ENCODE measurements around the gene FTSJ3. TPM values are rescaled to one million over a fixed set of nuclear protein-coding genes. Genes with fewer than 3 reads are reported as not detected.

FTSJ3 gene
- total and polyA plus RNA-seq, 2 experiments from 2014 or later, result 27.6 to 47.3 TPM

DNA sequence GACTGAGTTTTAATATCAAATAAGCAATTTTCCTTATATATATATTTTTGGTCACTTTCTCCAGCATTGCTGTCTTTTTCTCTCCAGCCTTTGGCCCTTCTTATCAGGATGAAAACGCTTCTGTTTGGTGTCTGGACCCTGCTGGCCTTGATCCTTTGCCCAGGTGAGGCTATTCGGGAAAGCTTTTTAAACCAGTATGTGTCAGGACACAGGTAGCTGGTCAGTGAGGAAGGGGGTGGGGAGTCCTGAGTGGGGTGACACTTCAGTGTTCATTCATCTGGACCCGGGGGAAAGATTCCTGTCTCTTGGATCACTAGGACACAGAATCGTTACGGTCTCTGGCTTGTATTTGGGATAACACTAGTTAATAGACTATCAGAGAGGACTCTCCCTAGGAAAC is 27.2 kb upstream of the FTSJ3 start:
- Histone ChIP-seq H3K9me3 (ENCODE audit: low read depth) (no peaks in the 10 kb centered on the region), H3K9ac (no peak overlapping the region), H4K20me1 (ENCODE audit: insufficient read depth) (no peaks in the 10 kb centered on the region), H3K27me3 (replicated peaks; ENCODE audit: insufficient read depth) (peaks cover 4% of the 10 kb centered on the region; the same call in 1 of the 2 replicates), H3K4me2 (ENCODE audit: unreplicated experiment) (no peak overlapping the region), H3K79me2 (ENCODE audit: insufficient read depth) (no peaks in the 10 kb centered on the region), H3K4me3 (no peak overlapping the region), H3K4me1 (ENCODE audit: insufficient read depth) (no peaks in the 10 kb centered on the region), H3K27ac (no peak overlapping the region), H3K9me2 (ENCODE audit: insufficient read depth) (no peaks in the 10 kb centered on the region), H3K36me3 (ENCODE audit: low read depth) (no peaks in the 10 kb centered on the region), H3F3A (ENCODE audit: insufficient read depth) (no peaks in the 10 kb centered on the region), H2AFZ (no peak overlapping the region)
- DNase-seq, result no peak
- 70 to 80% methylated on average over 5 of the region's 5 CpGs for WGBS, 2 experiments (ENCODE audit: low coverage in 1 of 2, low lambda C conversion rate in 2 of 2, missing lambda C conversion rate in 2 of 2)
- TF ChIP-seq EZH2phosphoT487 (IDR thresholded peaks at IDR 0.05; ENCODE audit: insufficient read depth, low read depth) (no peak), EZH2 (IDR thresholded peaks at IDR 0.05; ENCODE audit: insufficient read depth, poor library complexity, severe bottlenecking) (no peak)
- in situ Hi-C loops (cut with MboI), result no loop called here

DNA sequence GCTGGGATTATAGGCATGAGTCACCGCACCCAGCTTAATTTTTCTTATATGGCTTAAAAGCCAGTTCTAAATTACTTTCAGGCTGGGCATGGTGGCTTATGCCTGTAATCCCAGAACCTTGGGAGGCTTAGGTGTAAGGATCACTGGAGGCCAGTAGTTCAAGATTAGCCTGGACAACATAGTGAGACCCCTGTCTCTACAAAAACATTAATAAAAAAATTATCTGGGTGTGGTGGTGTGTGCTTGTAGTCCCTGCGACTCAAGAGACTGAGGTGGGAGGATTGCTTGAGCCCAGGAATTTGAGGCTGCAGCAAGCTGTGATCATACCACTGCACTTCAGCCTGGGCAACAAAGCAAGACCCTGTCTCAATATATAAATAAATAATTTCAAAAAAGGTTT is 25.8 kb upstream of the FTSJ3 start:
- Histone ChIP-seq H3K4me3 (no peak overlapping the region), H3K9me3 (ENCODE audit: low read depth) (no peaks in the 10 kb centered on the region), H3K79me2 (ENCODE audit: insufficient read depth) (no peaks in the 10 kb centered on the region), H3K36me3 (ENCODE audit: low read depth) (no peaks in the 10 kb centered on the region), H3K4me1 (ENCODE audit: insufficient read depth) (peaks cover 4% of the 10 kb centered on the region; the same call in 1 of the 2 replicates), H2AFZ (no peak overlapping the region), H4K20me1 (ENCODE audit: insufficient read depth) (no peaks in the 10 kb centered on the region), H3K27ac (no peak overlapping the region), H3F3A (ENCODE audit: insufficient read depth) (no peaks in the 10 kb centered on the region), H3K27me3 (replicated peaks; ENCODE audit: insufficient read depth) (no peaks in the 10 kb centered on the region; the same call in 1 of the 2 replicates), H3K9ac (no peak overlapping the region), H3K4me2 (ENCODE audit: unreplicated experiment) (no peak overlapping the region), H3K9me2 (ENCODE audit: insufficient read depth) (no peaks in the 10 kb centered on the region)
- no peak for DNase-seq
- 98% methylated on average over 2 of the region's 2 CpGs for WGBS, 2 experiments (ENCODE audit: low coverage in 1 of 2, low lambda C conversion rate in 2 of 2, missing lambda C conversion rate in 2 of 2)
- in situ Hi-C loops (cut with MboI), result no loop called here
- no peak for TF ChIP-seq EZH2phosphoT487 (IDR thresholded peaks at IDR 0.05; ENCODE audit: insufficient read depth, low read depth)
- no peak for TF ChIP-seq EZH2 (IDR thresholded peaks at IDR 0.05; ENCODE audit: insufficient read depth, poor library complexity, severe bottlenecking)

DNA sequence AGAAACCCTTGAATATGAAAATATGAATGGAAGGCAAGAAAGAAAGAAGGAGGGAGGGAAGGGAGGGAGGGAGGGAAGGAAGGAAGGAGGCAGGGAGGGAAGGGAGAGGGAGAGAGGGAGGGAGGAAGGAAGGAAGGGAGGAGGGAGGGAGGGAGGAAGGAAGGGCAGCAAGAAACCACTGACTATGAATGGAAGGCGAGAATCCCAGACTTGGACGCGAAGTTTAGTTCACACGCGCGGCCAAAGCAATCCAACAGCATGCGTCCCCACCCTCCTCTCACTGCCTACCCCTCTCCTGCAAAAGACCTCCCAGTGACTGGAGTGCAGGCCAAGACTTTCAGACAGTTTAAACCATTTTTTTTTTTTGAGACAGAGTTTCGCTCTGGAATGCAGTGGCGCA is 22.9 kb upstream of the FTSJ3 start:
- Histone ChIP-seq H4K20me1 (ENCODE audit: insufficient read depth) (no peaks in the 10 kb centered on the region), H3K27me3 (replicated peaks; ENCODE audit: insufficient read depth) (no peaks in the 10 kb centered on the region; the same call in 1 of the 2 replicates), H2AFZ (no peak overlapping the region), H3K9me3 (ENCODE audit: low read depth) (no peaks in the 10 kb centered on the region), H3K9ac (no peak overlapping the region), H3K4me3 (no peak overlapping the region), H3K4me2 (ENCODE audit: unreplicated experiment) (no peak overlapping the region), H3K36me3 (ENCODE audit: low read depth) (no peaks in the 10 kb centered on the region), H3K79me2 (ENCODE audit: insufficient read depth) (no peaks in the 10 kb centered on the region), H3K9me2 (ENCODE audit: insufficient read depth) (no peaks in the 10 kb centered on the region), H3K4me1 (ENCODE audit: insufficient read depth) (peaks cover 4% of the 10 kb centered on the region; the same call in 1 of the 2 replicates), H3K27ac (no peak overlapping the region), H3F3A (ENCODE audit: insufficient read depth) (no peaks in the 10 kb centered on the region)
- TF ChIP-seq EZH2phosphoT487 (IDR thresholded peaks at IDR 0.05; ENCODE audit: insufficient read depth, low read depth), result no peak
- no peak for DNase-seq
- 95 to 96% methylated on average over 4 to 9 of the region's 9 CpGs for WGBS, 2 experiments (ENCODE audit: low coverage in 1 of 2, low lambda C conversion rate in 2 of 2, missing lambda C conversion rate in 2 of 2)
- in situ Hi-C loops (cut with MboI), result no loop called here

DNA sequence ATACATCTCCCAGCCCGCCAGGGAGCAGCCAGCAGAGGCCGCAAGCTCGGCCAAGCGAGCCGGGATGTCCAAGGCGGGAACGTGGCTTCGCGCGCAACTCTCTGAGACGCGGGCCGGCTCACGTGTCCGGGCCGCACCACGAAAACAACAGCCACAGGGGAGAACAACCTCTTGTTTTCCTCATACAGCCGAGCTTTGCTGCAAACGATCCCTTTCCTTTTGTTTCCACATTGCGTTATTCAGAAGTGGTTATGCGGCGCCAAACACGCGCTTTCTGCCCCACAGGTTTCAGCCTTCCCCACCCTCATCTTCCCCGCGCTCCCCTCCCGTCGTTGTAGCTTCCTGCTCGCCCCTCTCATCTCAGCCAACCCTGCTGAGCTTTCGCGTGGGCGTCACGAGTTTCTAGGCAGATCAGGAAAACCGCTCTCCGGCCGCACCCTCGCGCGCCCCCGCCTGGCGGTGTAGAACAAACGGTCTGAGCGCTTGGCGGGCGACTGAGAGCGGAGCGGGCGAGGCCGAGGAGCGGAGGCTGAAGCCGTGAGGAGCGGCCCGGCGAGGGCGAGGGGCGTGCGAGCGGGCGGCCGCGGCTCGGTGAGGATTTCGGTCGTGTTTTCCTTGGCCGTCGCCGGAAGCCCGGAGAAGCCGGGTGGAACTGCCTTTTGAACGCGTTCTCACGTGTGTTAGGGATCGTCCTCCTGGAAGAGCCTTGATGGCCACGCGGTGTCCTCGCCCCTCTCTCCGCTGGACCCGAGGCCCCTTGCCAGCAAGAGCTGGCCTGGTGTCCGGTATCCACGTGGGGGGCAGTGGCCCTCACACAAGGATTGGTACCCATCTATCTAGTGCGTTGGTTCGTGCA is 21.6 kb upstream of the FTSJ3 start:
- H2AFZ ChIP-seq, result peak overlapping the region; percentile 92

More for the DNA sequence above, 21.6 kb upstream of the FTSJ3 start:
- WGBS, 2 experiments (ENCODE audit: low coverage in 1 of 2, low lambda C conversion rate in 2 of 2, missing lambda C conversion rate in 2 of 2), result 10% methylated on average over 81 to 82 of the region's 82 CpGs
- Histone ChIP-seq H3K27ac (no peak overlapping the region), H3K4me3 (peak overlapping the region; percentile 64), H3K79me2 (ENCODE audit: insufficient read depth) (no peaks in the 10 kb centered on the region), H4K20me1 (ENCODE audit: insufficient read depth) (no peaks in the 10 kb centered on the region), H3K9ac (peak overlapping the region; percentile 74), H3K4me1 (ENCODE audit: insufficient read depth) (peaks cover 6% of the 10 kb centered on the region; the same call in 1 of the 2 replicates), H3K9me2 (ENCODE audit: insufficient read depth) (no peaks in the 10 kb centered on the region), H3K36me3 (ENCODE audit: low read depth) (no peaks in the 10 kb centered on the region), H3K9me3 (ENCODE audit: low read depth) (no peaks in the 10 kb centered on the region), H3K4me2 (ENCODE audit: unreplicated experiment) (peak overlapping the region; percentile 56), H3K27me3 (replicated peaks; ENCODE audit: insufficient read depth) (no peaks in the 10 kb centered on the region; the same call in 1 of the 2 replicates), H3F3A (ENCODE audit: insufficient read depth) (0 out of 2 replicates have a peak, but pooled peaks cover 3% of the 10 kb centered on the region)
- peak; percentile 97 for DNase-seq
- TF ChIP-seq EZH2phosphoT487 (IDR thresholded peaks at IDR 0.05; ENCODE audit: insufficient read depth, low read depth), result no peak
- TF ChIP-seq EZH2 (IDR thresholded peaks at IDR 0.05; ENCODE audit: insufficient read depth, poor library complexity, severe bottlenecking), result no peak
- in situ Hi-C loops (cut with MboI), result no loop called here
